Osteoblast (primary cell): ENCODE data around the gene LASP1. TPM values are rescaled to one million over a fixed set of nuclear protein-coding genes. Genes with fewer than 3 reads are reported as not detected.

Experiments
- DNase-seq: peaks from one replicate; pipeline ENCODE4 v3.0.0; 2011; ENCODE audit warnings: low spot score, mixed read lengths; ENCODE audit not compliant: insufficient read length; ENCODE audit errors: missing footprints
- H2AFZ ChIP-seq: 2 replicates; pipeline ENCODE4 v1.6.0; 2011; ENCODE audit warnings: mild to moderate bottlenecking, low read length
- H3K27ac ChIP-seq: 2 replicates; pipeline ENCODE4 v1.5.1; 2011; ENCODE audit warnings: mild to moderate bottlenecking, low read depth, low read length, moderate library complexity
- H3K27me3 ChIP-seq: 2 replicates; pipeline ENCODE4 v1.6.0; 2012; ENCODE audit warnings: mild to moderate bottlenecking, control low read depth, inconsistent platforms, low read length, moderate library complexity; ENCODE audit not compliant: insufficient read depth
- H3K36me3 ChIP-seq: 2 replicates; pipeline ENCODE4 v1.5.1; 2011; ENCODE audit warnings: mild to moderate bottlenecking, low read length, control low read depth, moderate library complexity; ENCODE audit not compliant: insufficient read depth
- H3K4me1 ChIP-seq: 2 replicates; pipeline ENCODE4 v1.5.1; 2011; ENCODE audit warnings: mild to moderate bottlenecking, low read length, control low read depth, moderate library complexity; ENCODE audit not compliant: insufficient read depth
- H3K4me2 ChIP-seq: 2 replicates; pipeline ENCODE4 v1.6.0; 2011; ENCODE audit warnings: mild to moderate bottlenecking, low read length; ENCODE audit not compliant: insufficient read depth
- H3K4me3 ChIP-seq: fragments of 200-600 bp; sonication (generic); 3 replicates; pipeline ENCODE4 v1.5.1; 2012; ENCODE audit warnings: mild to moderate bottlenecking, low read length, inconsistent platforms; ENCODE audit not compliant: insufficient read depth
- H3K79me2 ChIP-seq: 2 replicates; pipeline ENCODE4 v1.6.0; 2012; ENCODE audit warnings: mild to moderate bottlenecking, low read length, control low read depth, inconsistent platforms; ENCODE audit not compliant: insufficient read depth
- H3K9me3 ChIP-seq: 2 replicates; pipeline ENCODE4 v1.5.1; 2011; ENCODE audit warnings: low read depth, low read length, control low read depth
- H4K20me1 ChIP-seq: 2 replicates; pipeline ENCODE4 v1.6.0; 2012; ENCODE audit warnings: mild to moderate bottlenecking, low read length, control low read depth; ENCODE audit not compliant: insufficient read depth
- CTCF ChIP-seq: IDR thresholded peaks from 2 replicates; pipeline ENCODE4 v1.5.1; 2011; ENCODE audit warnings: mild to moderate bottlenecking, low read depth, low read length, moderate library complexity; ENCODE audit errors: extremely low read depth
- total RNA-seq: library from RNA; depleted of rRNA; stranded (reverse); fragments of >200 nt; gene quantifications from 2 replicates; pipeline ENCODE4 v1.2.3, GENCODE V29; 2012

LASP1 gene
- total RNA-seq, 1 donor, result 228 TPM

- TF ChIP-seq CTCF, result no peak
- H3K27ac ChIP-seq, result peak overlapping the region; percentile 33
- peak; percentile 49 for DNase-seq
- H3K36me3 ChIP-seq, result peaks cover 35% of the 10 kb centered on the region
- H3K27me3 ChIP-seq, result no peaks in the 10 kb centered on the region
- H3K4me2 ChIP-seq, result no peak overlapping the region
- H3K4me1 ChIP-seq, result peaks cover 73% of the 10 kb centered on the region
- H3K79me2 ChIP-seq, result peaks cover 87% of the 10 kb centered on the region
- H2AFZ ChIP-seq, result no peak overlapping the region
- H3K9me3 ChIP-seq, result no peaks in the 10 kb centered on the region
- H4K20me1 ChIP-seq, result peaks cover 87% of the 10 kb centered on the region
- H3K4me3 ChIP-seq, result no peak overlapping the region
Measured at GRCh38 chr17:38877130-38877851, 7.4 kb downstream of the LASP1 start.

GRCh38 chr17:38879878-38880665, 10.2 kb downstream of the LASP1 start:
- no peaks in the 10 kb centered on the region for H3K9me3 ChIP-seq
- peaks cover 86% of the 10 kb centered on the region for H3K79me2 ChIP-seq
- peak overlapping the region; percentile 24 for H3K4me3 ChIP-seq
- H3K36me3 ChIP-seq, result peaks cover 47% of the 10 kb centered on the region
- H3K4me2 ChIP-seq, result peak overlapping the region; percentile 51
- DNase-seq, result peak; percentile 96
- H3K4me1 ChIP-seq, result peaks cover 62% of the 10 kb centered on the region
- H4K20me1 ChIP-seq, result peaks cover 82% of the 10 kb centered on the region
- H3K27me3 ChIP-seq, result no peaks in the 10 kb centered on the region
- TF ChIP-seq CTCF, result no peak
- H2AFZ ChIP-seq, result no peak overlapping the region
- H3K27ac ChIP-seq, result peak overlapping the region; percentile 54

- H3K36me3 ChIP-seq, result peaks cover 56% of the 10 kb centered on the region
- H4K20me1 ChIP-seq, result peaks cover 89% of the 10 kb centered on the region
- H3K4me3 ChIP-seq, result peak overlapping the region; percentile 26
- H3K4me1 ChIP-seq, result peaks cover 54% of the 10 kb centered on the region
- H3K79me2 ChIP-seq, result peaks cover 89% of the 10 kb centered on the region
- H3K4me2 ChIP-seq, result peak overlapping the region; percentile 46
- H3K9me3 ChIP-seq, result no peaks in the 10 kb centered on the region
- H3K27me3 ChIP-seq, result no peaks in the 10 kb centered on the region
- DNase-seq, result peak; percentile 90
- peak overlapping the region; percentile 36 for H3K27ac ChIP-seq
- no peak overlapping the region for H2AFZ ChIP-seq
- TF ChIP-seq CTCF, result no peak
Measured at GRCh38 chr17:38881600-38882191, 11.8 kb downstream of the LASP1 start.

GRCh38 chr17:38882870-38883269, 13.0 kb downstream of the LASP1 start:
- H3K4me3 ChIP-seq, result no peak overlapping the region
- DNase-seq, result no peak
- peaks cover 54% of the 10 kb centered on the region for H3K4me1 ChIP-seq
- H3K79me2 ChIP-seq, result peaks cover 89% of the 10 kb centered on the region
- no peak for TF ChIP-seq CTCF
- H4K20me1 ChIP-seq, result peaks cover 89% of the 10 kb centered on the region
- H3K27ac ChIP-seq, result no peak overlapping the region
- peaks cover 67% of the 10 kb centered on the region for H3K36me3 ChIP-seq
- H2AFZ ChIP-seq, result no peak overlapping the region
- H3K4me2 ChIP-seq, result peak overlapping the region; percentile 48
- no peaks in the 10 kb centered on the region for H3K27me3 ChIP-seq
- no peaks in the 10 kb centered on the region for H3K9me3 ChIP-seq
